IPS-15b (cell line): ENCODE data around the gene SLC19A1.

Source experiments
- H3K27me3 ChIP-seq: one replicate; pipeline ENCODE4 v1.6.1; 2013; ENCODE audit warnings: low read length; ENCODE audit not compliant: control insufficient read depth, insufficient read depth
- H3K36me3 ChIP-seq: one replicate; pipeline ENCODE4 v1.6.1; 2013; ENCODE audit warnings: low read length; ENCODE audit not compliant: control insufficient read depth, insufficient read depth
- H3K4me1 ChIP-seq: one replicate; pipeline ENCODE4 v1.6.1; 2013; ENCODE audit warnings: mild to moderate bottlenecking, low read length; ENCODE audit not compliant: control insufficient read depth, insufficient read depth
- H3K4me3 ChIP-seq: one replicate; pipeline ENCODE4 v1.5.1; 2013; ENCODE audit warnings: low read depth, low read length
- H3K9ac ChIP-seq: one replicate; pipeline ENCODE4 v1.6.1; 2013; ENCODE audit warnings: low read depth, mild to moderate bottlenecking, low read length
- H3K9me3 ChIP-seq: one replicate; pipeline ENCODE4 v1.6.1; 2013; ENCODE audit warnings: mild to moderate bottlenecking, low read length; ENCODE audit not compliant: control insufficient read depth, insufficient read depth

The SLC19A1 gene

DNA sequence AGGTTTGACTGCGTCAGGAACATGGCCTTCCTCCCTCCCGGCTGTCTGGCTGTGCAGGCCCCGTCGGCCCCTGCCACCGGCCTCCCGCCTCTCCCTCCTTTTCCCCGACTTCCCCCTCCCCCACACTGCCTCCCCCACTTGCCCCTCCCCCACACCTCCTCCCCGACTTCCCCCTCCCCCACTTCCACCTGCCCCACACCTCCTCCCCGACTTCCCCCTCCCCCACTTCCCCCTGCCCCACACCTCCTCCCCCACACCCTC lies 52.6 kb downstream of the SLC19A1 start:
- no peaks in the 10 kb centered on the region for H3K4me1 ChIP-seq

DNA sequence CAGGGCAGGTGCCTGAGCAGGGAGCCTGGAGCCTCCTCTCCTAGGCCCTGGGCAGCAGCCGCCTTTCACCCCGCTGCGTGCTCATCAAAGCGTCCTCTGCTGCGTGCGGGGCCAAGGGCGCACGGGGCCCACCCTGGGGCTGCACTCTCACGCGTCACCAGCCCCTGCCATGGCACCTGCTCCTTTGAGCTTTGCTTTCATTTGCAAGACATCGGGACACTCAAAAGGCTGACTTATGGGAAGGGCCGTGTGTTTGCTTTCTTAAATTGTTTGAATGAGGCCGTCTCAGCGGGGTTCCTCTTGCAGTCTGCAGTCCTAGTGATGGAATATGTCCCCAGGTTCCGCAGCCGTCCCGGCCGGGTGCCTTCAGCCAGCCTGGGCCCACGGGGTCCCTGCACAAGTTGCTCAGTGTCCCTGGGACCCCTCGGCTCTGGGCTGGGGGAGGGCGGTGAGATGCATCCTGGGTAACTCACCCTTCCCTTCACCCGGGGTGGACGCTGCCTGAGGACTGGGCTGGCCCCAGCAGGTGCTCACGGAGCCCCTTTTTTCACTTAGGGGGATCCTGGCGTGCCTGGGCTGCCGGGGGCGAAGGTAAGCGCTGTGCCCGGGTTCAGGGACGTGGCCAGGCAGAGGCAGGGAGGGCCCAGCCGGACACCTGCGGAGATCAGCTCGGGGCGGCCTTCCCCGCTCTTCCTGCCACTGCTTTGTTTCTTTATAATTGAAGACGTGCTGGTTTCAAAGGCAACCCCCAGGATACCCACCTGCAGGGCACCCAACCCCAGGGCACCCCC lies 53.1 kb downstream of the SLC19A1 start:
- no peaks in the 10 kb centered on the region for H3K27me3 ChIP-seq
- H3K36me3 ChIP-seq = peaks cover 34% of the 10 kb centered on the region
- H3K9ac ChIP-seq = no peak overlapping the region
- no peak overlapping the region for H3K4me3 ChIP-seq
- H3K9me3 ChIP-seq = no peaks in the 10 kb centered on the region
- no peaks in the 10 kb centered on the region for H3K4me1 ChIP-seq

More for the DNA sequence above, 52.6 kb downstream of the SLC19A1 start:
- no peak overlapping the region for H3K9ac ChIP-seq
- no peak overlapping the region for H3K4me3 ChIP-seq
- no peaks in the 10 kb centered on the region for H3K9me3 ChIP-seq
- no peaks in the 10 kb centered on the region for H3K27me3 ChIP-seq
- peaks cover 29% of the 10 kb centered on the region for H3K36me3 ChIP-seq

DNA sequence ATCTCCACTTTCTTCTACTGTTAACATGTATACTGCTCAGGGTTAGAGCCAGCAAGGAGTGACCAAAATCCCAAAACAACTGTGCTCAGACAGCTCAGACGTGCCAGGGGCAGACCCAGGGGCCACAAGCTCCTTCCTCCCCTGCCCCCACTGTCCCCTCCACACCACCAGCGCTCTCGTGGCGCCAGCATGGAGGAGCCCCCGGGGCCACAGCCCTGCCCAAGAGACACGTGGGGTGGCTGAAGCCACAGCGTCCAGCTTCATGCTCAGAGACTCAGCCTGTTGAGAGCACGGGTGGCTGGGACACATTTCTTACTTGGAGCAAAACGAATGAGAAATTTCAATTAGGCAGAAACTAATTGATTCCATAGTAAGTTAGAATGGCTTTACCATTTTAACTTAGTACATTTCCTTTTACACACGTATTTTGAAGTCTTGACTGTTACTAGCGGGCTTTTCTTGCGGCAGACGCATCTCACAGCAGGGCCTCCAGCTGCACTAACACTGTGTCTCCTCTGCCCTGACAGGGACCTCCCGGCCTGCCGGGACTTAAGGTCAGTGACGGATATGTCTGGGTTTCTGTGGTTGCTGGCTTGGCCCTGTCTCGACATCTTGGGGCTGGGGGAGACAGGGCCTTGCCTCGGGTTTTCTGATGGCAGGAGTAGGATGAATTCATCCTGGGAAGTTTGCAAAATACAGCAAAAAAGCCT lies 54.2 kb downstream of the SLC19A1 start:
- Histone ChIP-seq H3K27me3 (no peaks in the 10 kb centered on the region), H3K4me3 (no peak overlapping the region), H3K9me3 (no peaks in the 10 kb centered on the region), H3K36me3 (peaks cover 37% of the 10 kb centered on the region), H3K4me1 (no peaks in the 10 kb centered on the region), H3K9ac (peak overlapping the region; percentile 57)

DNA sequence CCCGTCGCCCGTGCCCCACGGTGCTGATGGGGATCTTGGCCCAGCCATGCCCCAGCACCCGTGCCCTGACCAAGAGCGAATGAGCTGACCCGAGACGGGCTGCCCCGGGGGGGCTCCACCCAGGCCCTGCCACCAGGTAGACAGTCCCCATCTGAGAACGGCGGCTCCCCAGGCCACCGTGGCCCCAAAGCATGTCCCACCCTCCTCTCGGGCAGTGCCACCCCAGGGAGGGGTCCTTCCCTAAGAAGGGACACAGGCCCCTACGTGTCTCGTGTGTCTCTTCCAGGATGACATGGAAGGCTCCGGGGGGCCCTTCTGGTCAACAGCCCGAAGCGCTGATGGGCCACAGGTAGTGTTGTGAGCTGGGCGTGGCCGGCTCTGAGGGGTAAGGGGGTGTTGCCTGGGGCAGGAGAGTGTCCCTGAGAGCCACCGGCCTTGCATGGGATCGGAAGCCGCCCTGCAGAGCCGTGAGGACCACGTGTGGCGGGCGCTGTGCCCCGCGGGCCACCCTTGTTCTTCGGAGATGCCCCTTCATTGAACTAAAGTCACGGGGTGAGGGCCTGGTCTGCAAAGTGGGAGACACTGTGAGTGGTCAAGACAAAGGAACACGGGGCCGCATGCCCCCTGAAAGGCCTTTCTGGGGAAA lies 55.0 kb downstream of the SLC19A1 start:
- Histone ChIP-seq H3K9me3 (no peaks in the 10 kb centered on the region), H3K9ac (no peak overlapping the region), H3K27me3 (no peaks in the 10 kb centered on the region), H3K4me3 (no peak overlapping the region), H3K4me1 (no peaks in the 10 kb centered on the region), H3K36me3 (peaks cover 42% of the 10 kb centered on the region)

DNA sequence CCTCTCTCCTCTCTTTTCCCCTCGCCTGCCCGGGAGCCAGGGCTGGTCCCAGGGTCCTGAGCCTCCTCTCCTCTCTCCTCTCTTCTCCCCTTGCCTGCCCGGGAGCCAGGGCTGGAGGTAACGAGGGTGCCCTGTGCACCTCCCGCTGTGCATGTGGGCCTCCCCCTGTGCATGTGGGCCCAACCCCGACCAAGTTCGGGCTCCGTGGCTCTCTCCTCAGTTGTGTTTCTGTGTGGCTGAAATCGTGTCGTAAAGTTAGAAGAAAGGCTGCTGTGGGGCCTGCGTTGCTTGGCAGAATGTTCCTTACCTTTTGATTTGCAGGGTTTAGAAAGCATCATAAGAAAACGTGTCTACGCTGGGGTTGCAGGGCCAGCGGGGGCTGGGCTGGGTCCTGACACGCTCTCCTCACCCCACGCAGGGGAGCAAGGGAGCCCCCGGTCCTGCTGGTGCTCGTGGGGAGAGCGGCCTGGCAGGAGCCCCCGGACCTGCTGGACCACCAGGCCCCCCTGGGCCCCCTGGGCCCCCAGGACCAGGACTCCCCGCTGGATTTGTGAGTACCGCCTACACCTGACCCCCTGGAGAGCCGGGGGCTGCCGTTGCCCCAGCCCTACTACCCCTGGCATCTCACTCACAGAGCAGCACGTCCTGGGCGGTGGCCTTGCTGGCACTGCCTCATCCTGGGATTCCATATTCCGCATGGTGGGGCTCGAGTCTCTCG lies 55.6 kb downstream of the SLC19A1 start:
- H3K9me3 ChIP-seq = no peaks in the 10 kb centered on the region
- peaks cover 47% of the 10 kb centered on the region for H3K36me3 ChIP-seq
- H3K9ac ChIP-seq = no peak overlapping the region

DNA sequence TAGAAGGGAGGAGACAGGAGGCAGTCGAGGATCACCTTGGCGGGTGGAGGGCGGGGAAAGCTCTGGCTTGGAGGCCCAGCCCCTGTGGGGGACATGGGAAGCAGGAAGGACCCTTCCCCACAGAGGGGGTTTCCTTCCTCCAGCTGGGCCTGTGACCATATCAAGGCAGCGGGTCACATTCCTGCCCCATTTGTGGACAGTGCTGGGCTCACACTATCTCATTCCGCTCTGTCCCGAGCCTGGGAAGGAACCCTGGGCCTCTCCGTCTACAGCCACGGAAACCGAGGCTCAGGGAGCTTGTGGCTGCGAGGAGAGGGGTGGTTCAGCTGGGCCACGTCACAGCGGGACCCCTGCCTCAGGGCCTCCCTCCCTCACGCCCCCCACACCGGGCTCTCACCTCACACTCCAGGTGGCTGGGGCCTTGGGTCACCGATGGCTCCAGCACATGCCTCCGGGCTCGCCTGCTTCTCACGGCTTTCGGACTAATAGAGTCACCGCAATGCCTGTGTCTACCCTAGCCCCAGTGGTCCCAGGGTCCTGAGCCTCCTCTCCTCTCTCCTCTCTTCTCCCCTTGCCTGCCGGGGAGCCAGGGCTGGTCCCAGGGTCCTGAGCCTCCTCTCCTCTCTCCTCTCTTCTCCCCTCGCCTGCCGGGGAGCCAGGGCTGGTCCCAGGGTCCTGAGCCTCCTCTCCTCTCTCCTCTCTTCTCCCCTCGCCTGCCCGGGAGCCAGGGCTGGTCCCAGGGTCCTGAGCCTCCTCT lies 56.4 kb downstream of the SLC19A1 start:
- Histone ChIP-seq H3K4me3 (no peak overlapping the region), H3K36me3 (peaks cover 51% of the 10 kb centered on the region), H3K9me3 (no peaks in the 10 kb centered on the region), H3K27me3 (no peaks in the 10 kb centered on the region), H3K4me1 (no peaks in the 10 kb centered on the region), H3K9ac (no peak overlapping the region)

More for the DNA sequence above, 55.6 kb downstream of the SLC19A1 start:
- Histone ChIP-seq H3K4me1 (no peaks in the 10 kb centered on the region), H3K27me3 (no peaks in the 10 kb centered on the region), H3K4me3 (no peak overlapping the region)

DNA sequence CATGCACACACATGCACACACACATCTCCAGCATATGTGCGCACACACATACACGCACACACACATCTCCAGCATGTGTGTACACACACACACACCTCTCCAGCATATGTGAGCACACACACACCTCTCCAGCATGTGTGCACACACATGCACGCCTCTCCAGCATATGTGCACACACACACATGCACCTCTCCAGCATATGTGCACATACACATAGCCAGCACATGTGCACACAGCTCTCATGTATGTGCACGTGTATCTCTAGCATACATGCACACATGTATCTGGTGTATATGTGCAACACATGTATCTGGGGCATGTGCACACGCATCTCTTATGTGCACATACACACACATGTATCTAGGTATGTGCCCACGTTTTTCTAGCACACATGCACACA lies 57.9 kb downstream of the SLC19A1 start:
- no peak overlapping the region for H3K9ac ChIP-seq
- peaks cover 61% of the 10 kb centered on the region for H3K36me3 ChIP-seq
- no peaks in the 10 kb centered on the region for H3K27me3 ChIP-seq
- no peaks in the 10 kb centered on the region for H3K9me3 ChIP-seq
- no peak overlapping the region for H3K4me3 ChIP-seq
- H3K4me1 ChIP-seq = no peaks in the 10 kb centered on the region

DNA sequence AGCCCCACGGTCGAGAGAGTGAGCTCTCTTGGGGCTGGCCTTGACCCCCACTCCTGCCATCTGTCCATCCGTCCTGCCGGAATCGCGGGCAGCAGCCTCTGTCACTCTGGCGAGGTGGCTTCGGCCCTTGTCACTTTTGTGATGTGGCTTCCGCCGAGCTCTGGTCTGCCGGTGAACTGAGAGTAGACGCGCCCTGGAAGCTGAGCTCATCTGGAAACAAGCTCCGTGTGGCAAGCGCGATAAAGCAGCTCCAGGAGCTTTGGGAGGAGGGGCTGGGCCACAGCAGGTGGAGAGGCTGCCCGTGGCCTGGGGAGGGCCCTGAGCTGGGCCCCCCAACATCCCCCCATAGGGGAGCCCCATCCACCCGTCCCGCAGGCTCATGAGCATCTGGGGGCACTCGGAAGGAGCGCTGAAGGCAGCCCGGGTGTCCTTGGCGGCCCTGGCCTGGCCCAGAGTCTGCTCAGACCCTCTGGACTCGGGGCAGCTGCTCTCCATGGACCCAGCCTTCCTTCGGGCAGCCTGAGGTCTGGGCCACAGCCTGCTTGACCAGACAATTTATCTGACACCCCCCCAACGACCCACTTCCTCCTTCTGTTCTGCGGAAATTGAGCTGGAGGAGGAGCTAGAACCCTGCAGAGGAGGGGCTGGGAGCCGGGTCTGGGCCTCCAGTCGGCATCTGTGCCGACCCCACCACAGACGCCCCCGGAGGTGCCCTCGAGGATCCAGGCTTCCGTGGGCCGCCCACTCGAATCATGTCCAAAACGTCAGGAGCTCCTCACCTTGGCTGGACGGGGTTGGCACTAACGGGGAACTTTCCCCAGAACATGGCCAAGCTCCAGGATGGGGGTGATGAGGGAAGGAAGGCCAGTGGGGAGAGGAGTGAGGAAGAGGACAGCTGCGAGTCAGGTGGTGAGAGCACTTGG lies 59.1 kb downstream of the SLC19A1 start:
- H3K27me3 ChIP-seq = no peaks in the 10 kb centered on the region
- H3K4me3 ChIP-seq = no peak overlapping the region
- H3K36me3 ChIP-seq = peaks cover 69% of the 10 kb centered on the region
- H3K9me3 ChIP-seq = no peaks in the 10 kb centered on the region
- no peak overlapping the region for H3K9ac ChIP-seq
- no peaks in the 10 kb centered on the region for H3K4me1 ChIP-seq

DNA sequence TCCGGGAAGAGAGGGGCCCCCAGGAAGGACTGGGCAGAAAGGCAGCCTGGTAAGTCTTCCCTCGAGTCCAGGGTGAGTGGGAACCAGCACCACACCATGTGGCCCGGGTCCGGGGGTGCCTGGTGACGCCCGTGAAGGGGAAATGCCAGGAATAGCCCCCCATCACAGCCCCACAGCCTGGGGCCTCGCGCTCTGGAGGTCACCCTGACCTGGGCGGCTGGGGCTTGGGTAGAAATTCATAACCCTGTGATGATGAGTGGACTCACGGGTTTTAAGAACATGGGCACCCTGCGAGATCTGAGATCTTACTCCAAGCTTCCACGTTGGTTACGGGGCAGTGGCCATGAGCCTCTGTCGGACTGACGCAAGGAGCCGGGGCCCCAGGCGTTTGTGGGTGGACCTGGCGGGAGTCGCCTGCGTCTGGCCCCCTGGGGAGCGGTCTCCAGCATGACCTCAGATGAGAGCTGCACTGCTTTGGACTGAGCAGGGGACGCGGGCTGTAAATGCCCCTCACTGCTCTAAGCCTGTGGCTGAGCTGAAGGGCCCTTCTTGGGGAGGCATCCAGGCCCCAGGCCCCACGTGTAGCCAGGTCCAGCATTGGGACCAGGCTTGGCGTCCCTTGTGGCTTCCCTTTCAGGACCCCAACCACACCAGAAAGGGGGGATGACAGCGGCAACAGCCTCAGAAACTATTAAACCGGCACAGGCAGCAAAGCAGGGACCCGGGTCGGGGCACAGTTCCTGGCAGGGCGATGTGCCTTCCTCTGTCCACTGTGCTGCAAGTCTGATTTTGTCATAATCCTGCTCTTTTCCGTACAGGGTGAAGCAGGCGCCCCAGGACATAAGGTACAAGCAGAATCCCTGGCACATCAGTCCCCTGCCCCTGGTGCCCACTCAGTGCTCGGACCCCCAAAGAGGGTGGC lies 60.0 kb downstream of the SLC19A1 start:
- Histone ChIP-seq H3K27me3 (no peaks in the 10 kb centered on the region), H3K9ac (no peak overlapping the region), H3K9me3 (no peaks in the 10 kb centered on the region), H3K4me1 (no peaks in the 10 kb centered on the region), H3K4me3 (no peak overlapping the region), H3K36me3 (peaks cover 69% of the 10 kb centered on the region)

DNA sequence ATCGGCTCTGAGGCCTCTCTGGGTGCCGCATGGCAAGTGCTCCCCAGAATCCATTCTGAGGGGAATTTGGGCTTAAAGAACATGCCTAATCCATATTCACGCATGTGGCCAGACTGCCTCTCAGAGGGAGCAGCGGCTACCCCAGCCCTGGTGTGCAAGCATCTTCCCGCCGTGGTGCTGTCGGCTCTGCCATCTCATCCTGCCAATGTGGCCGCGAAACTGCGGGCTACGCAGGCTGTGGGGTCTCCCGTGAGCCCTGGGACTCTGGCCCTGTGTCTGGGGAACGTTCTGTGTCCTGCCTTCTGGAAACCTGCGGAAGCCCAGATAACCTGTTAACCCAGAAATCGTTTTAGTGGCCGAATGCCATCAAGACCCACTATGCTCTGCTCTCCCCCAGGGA lies 60.7 kb downstream of the SLC19A1 start:
- Histone ChIP-seq H3K27me3 (no peaks in the 10 kb centered on the region), H3K4me3 (no peak overlapping the region), H3K4me1 (no peaks in the 10 kb centered on the region), H3K9ac (no peak overlapping the region), H3K9me3 (no peaks in the 10 kb centered on the region), H3K36me3 (peaks cover 66% of the 10 kb centered on the region)
